ENCODE results near the gene CACNA1F. TPM values are rescaled to one million over a fixed set of nuclear protein-coding genes. Genes with fewer than 3 reads are reported as not detected.

The CACNA1F gene
- polyA plus RNA-seq, 3 donors, result 0.73 TPM; not detected in 2

GRCh38 chrX:49214996-49215526, 18.1 kb downstream of the CACNA1F start:
- Histone ChIP-seq H3K9ac (ENCODE audit: insufficient read depth, low read length, poor library complexity, severe bottlenecking) (no peak overlapping the region), H3K27ac (ENCODE audit: low read depth in 1 of 2, low read length in 2 of 2) (no peak overlapping the region), H3K27me3 (ENCODE audit: control insufficient read depth in 2 of 2, insufficient read depth in 2 of 2, low read length in 2 of 2) (no peaks in the 10 kb centered on the region), H3K79me2 (ENCODE audit: insufficient read depth, low read length) (no peaks in the 10 kb centered on the region), H3K9me3 (replicated peaks in 1 of 2; ENCODE audit: control insufficient read depth in 1 of 2, insufficient read depth in 1 of 2, low read length in 2 of 2) (no peaks in the 10 kb centered on the region), H3K4me3 (replicated peaks in 1 of 3; ENCODE audit: low read depth in 2 of 3, low read length in 3 of 3) (no peak overlapping the region), H3K4me2 (replicated peaks; ENCODE audit: extremely low read depth, low read length, poor library complexity, severe bottlenecking) (no peak overlapping the region), H3K4me1 (ENCODE audit: control insufficient read depth in 1 of 2, insufficient read depth in 2 of 2, low read length in 2 of 2) (peaks cover 4 to 7% of the 10 kb centered on the region in 2 donors), H3K36me3 (replicated peaks in 1 of 2; ENCODE audit: control insufficient read depth in 1 of 2, insufficient read depth in 2 of 2, low read length in 2 of 2) (no peaks in the 10 kb centered on the region), H4K20me1 (ENCODE audit: insufficient read depth, low read length) (no peaks in the 10 kb centered on the region), H2AFZ (ENCODE audit: insufficient read depth, low read depth, low read length, poor library complexity, severe bottlenecking) (no peak overlapping the region)
- WGBS (ENCODE audit: insufficient coverage), result 91% methylated on average over 6 of the region's 14 CpGs
- Mint-ChIP-seq H3K9me3 (peaks cover 0 to 4% (median 1%) of the 10 kb centered on the region in 7 donors), H3K36me3 (no peaks in the 10 kb centered on the region), H3K4me1 (peaks cover 9% of the 10 kb centered on the region), H3K4me3 (no peak overlapping the region), H3K27ac (no peak overlapping the region), H3K27me3 (ENCODE audit: low read depth in 3 of 3) (peaks cover 4 to 9% (median 4%) of the 10 kb centered on the region in 3 donors)
- DNase-seq, result no peak
- TF ChIP-seq, protein P1, sequence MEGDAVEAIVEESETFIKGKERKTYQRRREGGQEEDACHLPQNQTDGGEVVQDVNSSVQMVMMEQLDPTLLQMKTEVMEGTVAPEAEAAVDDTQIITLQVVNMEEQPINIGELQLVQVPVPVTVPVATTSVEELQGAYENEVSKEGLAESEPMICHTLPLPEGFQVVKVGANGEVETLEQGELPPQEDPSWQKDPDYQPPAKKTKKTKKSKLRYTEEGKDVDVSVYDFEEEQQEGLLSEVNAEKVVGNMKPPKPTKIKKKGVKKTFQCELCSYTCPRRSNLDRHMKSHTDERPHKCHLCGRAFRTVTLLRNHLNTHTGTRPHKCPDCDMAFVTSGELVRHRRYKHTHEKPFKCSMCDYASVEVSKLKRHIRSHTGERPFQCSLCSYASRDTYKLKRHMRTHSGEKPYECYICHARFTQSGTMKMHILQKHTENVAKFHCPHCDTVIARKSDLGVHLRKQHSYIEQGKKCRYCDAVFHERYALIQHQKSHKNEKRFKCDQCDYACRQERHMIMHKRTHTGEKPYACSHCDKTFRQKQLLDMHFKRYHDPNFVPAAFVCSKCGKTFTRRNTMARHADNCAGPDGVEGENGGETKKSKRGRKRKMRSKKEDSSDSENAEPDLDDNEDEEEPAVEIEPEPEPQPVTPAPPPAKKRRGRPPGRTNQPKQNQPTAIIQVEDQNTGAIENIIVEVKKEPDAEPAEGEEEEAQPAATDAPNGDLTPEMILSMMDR (IDR thresholded peaks at IDR 0.05), result no peak
- intact Hi-C loops (cut with micrococcal nuclease), result no loop called here

DNA sequence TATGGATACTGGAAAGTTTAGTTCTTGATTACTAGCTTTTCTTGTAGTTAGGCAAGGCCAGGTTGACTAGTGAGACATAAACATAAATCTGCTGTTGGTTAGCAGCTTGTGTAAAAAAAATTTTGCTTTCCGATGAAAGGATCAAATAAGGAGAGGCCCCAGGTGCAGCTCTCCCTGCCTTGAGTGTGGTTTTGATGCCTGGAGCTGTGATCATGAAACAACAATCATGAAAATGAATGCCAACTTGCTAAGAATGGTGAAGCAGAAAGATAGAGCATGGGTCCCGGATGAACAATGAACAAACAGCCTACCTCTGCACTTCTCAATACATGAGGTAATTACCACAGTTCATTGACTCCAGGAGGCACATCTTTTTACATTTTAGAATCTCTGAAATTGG, 18.7 kb downstream of the CACNA1F start:
- H3K27ac Mint-ChIP-seq, result no peak overlapping the region

More for the DNA sequence above, 18.7 kb downstream of the CACNA1F start:
- H3K4me3 Mint-ChIP-seq, result no peak overlapping the region
- no peaks in the 10 kb centered on the region for H3K36me3 ChIP-seq (replicated peaks in 1 of 2; ENCODE audit: control insufficient read depth in 1 of 2, insufficient read depth in 2 of 2, low read length in 2 of 2)
- peaks cover 5% of the 10 kb centered on the region for H3K4me1 Mint-ChIP-seq
- H3K27me3 Mint-ChIP-seq (ENCODE audit: low read depth in 3 of 3), result peaks cover 4 to 13% (median 4%) of the 10 kb centered on the region in 3 donors
- peaks cover 1 to 4% of the 10 kb centered on the region in 2 donors for H3K4me1 ChIP-seq (ENCODE audit: control insufficient read depth in 1 of 2, insufficient read depth in 2 of 2, low read length in 2 of 2)
- no CpG with 5 or more reads among the region's 2 CpGs for WGBS (ENCODE audit: insufficient coverage)
- peaks cover 0 to 4% (median 1%) of the 10 kb centered on the region in 7 donors for H3K9me3 Mint-ChIP-seq
- no peaks in the 10 kb centered on the region for H4K20me1 ChIP-seq (ENCODE audit: insufficient read depth, low read length)
- H3K9ac ChIP-seq (ENCODE audit: insufficient read depth, low read length, poor library complexity, severe bottlenecking), result no peak overlapping the region
- DNase-seq, result no peak
- TF ChIP-seq, protein P1 (IDR thresholded peaks at IDR 0.05), result no peak
- H3K79me2 ChIP-seq (ENCODE audit: insufficient read depth, low read length), result no peaks in the 10 kb centered on the region
- H3K4me2 ChIP-seq (replicated peaks; ENCODE audit: extremely low read depth, low read length, poor library complexity, severe bottlenecking), result no peak overlapping the region
- no peaks in the 10 kb centered on the region for H3K9me3 ChIP-seq (replicated peaks in 1 of 2; ENCODE audit: control insufficient read depth in 1 of 2, insufficient read depth in 1 of 2, low read length in 2 of 2)
- no peaks in the 10 kb centered on the region for H3K36me3 Mint-ChIP-seq
- intact Hi-C loops (cut with micrococcal nuclease), result no loop called here
- H3K4me3 ChIP-seq (replicated peaks in 1 of 3; ENCODE audit: low read depth in 2 of 3, low read length in 3 of 3), result no peak overlapping the region
- no peak overlapping the region for H2AFZ ChIP-seq (ENCODE audit: insufficient read depth, low read depth, low read length, poor library complexity, severe bottlenecking)
- no peak overlapping the region for H3K27ac ChIP-seq (ENCODE audit: low read depth in 1 of 2, low read length in 2 of 2)
- H3K27me3 ChIP-seq (ENCODE audit: control insufficient read depth in 2 of 2, insufficient read depth in 2 of 2, low read length in 2 of 2), result no peaks in the 10 kb centered on the region
